NCI-H1436 (cell line): ENCODE measurements around the gene CCP110.

Experiments used
- DNase-seq: peaks from one replicate; lab custom pipeline; 2025; lab: John Stamatoyannopoulos, UW

The CCP110 gene

DNA sequence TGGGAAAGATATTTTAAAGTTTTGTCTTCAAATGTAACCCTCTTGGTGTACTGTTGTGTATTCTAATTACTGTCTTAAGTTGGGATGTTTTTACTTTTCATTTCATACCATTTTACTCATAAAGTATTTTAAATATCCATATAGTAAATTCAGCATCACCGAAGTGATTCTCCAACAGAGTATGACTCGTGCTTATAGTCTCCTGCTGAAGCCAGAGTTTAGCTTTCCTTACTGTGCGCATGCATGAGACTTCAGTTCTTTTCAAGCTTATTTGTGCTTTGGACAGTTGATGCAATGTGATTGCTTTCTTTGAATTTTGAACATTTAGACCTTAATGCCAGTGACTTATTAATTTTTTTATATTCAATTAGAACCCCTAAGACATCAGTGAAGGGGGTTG is 24.4 kb downstream of the CCP110 start:
- DNase-seq: no peak

DNA sequence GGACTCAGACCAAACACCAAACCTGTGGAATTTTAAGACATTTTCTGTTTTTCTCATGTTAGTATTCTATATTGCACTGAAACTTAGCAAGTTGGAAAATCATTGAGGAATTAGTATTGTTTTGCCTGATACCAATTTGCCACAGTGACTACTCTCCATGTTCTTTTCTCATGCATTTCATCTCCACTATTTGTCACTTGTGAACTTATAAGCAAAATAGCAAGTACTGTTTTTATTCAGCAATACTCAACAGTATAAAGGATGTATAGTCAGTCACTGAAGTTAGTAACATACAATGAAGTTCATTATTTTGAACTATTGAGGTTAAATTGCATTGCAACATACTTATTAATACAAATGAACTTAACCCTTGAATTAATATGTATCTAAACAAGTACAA is 25.9 kb downstream of the CCP110 start:
- no peak for DNase-seq

DNA sequence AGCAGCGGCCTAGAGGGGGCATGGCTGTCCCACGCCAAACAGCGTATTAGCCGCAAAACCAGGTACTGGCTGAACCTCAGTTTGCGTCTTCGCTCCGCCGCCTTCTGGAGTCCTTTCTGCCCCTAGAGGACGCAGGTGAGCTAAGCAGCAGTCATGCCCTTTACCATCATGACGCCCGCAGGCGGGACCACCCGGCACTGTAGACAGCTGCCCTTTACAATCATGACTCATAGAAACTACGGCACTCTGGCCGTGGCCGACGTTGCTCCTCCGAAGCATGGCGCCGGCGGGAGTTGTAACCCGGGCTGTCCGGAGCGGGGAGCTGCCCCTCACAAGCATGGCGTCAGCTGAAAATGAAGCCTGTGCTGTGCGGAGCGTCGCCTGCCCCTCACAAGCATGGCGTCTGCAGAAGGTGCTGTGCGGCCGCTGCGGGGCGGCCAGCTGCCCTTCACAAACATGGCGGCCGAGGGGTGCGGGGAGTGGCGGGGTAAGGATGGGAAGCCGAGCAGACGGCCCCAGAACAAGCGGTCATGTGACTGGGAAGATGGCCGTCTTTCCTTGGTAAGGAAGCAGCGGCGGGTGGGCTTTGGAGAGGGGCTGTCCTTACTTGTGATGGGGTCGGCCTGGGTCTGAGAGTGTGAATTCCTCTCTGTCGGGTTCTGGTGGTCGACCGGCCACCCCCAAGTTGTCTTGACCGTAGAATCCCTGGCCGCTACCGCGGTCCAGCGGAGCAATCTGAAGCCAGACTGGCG is 31.6 kb downstream of the CCP110 start, which contains the start of gene VPS35L:
VPS35L (plus strand) TSS at position 518 of the 752 bp plus-strand sequence; CDS start at position 545, 27 bp downstream.
- peak; percentile 95 for DNase-seq

DNA sequence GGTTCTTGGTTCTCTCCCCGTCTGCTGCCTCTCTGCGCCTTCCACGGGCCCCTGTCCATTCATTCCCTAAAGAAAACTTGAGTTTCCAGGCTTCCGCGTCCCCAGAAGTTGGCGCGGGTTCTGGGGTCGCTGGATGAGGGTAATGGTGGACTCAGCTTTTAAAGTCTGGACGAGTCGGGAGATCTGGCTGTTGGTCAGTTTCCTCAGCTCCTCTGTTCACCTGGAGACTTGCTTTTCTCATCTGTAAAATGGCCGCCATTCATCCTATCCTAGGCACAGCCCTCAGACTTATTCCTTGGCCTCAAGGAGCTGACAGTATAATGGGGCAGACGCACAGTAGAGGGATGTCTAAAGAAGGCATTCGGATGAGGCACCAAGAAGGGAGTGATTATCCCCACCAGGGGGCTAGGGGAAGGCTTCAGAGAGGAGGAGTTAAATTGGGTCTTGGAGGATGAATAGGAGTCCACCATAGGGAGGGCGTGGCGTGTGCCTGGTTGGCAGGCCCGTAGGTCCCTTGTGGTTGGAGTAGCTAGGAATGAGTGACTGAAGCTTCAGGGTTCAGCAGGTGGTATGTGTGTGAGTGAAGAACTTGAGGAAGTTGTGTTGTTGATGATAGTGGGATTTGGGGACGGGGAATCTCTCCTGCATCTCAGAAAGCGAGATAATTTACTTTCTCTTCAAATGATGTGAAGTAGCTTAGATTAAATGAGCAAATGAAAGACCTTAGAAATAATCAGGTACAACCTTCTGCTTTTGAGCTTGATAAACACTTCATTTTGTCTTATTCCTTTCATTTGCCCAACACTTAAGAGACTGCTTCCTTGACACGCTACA is 32.4 kb downstream of the CCP110 start:
- no peak for DNase-seq

DNA sequence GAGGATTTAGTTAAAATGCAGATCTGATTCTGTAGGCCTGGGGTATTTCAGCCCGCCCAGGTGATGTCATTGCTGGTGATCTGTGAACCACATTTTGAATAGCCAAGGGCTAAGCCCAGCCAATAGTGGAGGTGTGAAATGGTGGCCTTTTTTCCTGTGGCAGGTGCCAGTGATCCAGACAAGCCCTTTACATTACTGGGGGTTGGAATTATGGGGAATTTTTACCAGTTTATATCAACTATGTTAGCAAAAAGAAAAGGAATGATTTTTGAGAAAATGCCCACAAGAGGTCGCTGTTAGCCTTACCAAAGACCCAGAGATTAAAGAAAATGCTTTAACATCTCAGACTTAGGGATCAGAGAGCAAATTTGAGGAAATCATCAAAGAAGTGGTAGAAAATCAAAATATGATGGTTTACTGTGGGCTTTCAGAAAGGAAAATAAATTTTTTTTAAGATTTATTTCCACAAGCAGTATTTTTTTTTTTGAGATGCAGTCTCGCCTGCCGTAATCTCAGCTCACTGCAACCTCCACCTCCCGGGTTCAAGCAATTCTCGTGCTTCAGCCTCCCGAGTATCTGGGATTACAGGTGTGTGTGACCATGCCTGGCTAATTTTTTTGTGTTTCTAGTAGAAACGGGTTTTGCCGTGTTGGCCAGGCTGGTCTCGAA is 35.6 kb downstream of the CCP110 start:
- peak; percentile 34 for DNase-seq

DNA sequence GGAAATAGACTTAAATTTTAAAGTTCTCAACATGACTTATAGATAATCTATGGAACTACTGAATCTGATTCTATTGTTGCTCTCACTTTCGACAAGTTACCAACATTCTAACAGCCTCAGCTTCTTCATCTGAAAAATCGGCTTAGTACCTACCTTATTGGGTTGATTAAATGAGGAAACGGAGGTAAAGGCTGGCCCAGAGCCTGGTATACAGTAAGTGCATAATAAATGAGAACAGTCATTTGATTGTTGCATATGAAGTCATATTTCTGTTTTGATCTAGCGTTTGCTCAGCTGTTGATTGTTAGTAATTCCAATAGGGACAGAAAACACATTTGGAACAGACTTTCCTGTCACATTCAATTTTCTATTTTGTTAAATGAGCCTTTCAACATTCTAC is 36.3 kb downstream of the CCP110 start:
- no peak for DNase-seq

DNA sequence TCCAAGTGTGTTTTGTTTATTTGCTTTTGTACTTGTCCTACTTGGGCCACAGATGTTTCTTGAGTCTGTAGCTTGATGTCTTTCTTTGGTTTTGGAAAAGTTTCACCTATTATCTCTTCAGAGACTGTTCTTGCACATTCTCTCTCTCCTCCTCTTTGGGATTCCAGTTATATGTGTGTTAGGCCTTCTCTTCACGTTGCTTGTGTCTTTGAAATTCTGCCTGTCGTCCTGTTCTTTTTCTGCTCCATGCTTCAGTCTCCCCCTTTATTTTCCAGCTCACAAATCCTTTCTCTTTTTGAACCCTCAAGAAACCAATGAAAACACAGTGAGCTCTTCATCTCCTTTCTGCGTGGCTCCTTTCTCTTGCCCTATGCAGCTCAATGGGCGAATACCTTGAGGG is 39.6 kb downstream of the CCP110 start:
- DNase-seq: no peak

DNA sequence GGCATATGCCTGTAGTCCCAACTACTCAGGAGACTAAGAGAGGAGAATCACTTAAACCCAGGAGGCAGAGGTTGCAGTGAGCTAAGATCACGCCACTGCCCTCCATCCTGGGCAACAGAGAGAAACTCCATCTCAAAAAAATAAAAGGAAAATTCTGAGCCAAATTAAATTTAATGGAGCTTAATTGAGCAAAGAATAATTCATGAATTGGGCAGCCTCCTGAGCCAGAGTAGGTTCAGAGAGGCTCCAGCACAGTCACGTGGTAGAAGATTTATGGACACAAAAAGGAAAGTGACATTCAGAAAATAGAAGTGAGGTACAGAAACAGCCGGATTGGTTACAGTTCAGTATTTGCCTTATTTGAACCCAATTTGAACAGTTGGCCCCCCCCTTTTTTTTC is 42.6 kb downstream of the CCP110 start:
- DNase-seq: no peak

DNA sequence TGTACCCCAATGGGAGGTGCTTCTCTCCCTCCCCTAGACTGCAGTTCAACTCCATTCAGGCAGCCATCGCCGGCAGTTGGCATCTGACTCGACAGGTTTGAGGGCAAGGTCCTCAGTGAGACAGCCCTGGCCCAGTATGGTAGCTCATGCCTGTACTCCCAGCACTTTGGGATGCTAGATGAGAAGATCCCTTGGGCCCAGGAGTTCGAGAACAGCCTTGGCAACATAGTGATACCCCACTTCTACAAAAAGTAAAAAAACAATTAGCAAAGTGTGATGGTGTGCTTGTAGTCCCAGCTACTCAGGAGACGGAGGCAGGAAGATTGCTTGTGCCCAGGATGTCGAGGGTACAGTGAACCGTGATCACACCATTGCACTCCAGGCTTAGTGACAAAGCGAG is 43.8 kb downstream of the CCP110 start:
- no peak for DNase-seq

DNA sequence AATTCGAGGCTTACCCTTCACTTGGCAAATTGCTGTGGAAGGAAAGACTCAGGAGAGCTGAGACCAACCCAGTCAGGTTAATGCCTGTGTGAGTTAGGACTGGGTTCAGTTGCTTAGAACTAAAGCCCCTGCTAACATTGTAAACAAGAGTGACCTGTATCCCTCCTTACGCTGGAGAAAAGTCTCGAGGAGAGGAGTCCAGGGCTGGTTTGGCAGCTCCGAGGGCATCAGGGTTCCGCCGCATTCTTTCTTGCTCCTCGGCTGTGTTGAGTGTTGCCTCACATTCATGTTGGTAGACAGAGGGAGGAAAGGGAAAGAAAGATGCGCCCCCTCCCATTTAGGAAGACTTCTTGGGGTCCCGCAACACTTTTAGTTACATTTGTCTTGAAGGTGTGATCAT is 50.3 kb downstream of the CCP110 start:
- no peak for DNase-seq

DNA sequence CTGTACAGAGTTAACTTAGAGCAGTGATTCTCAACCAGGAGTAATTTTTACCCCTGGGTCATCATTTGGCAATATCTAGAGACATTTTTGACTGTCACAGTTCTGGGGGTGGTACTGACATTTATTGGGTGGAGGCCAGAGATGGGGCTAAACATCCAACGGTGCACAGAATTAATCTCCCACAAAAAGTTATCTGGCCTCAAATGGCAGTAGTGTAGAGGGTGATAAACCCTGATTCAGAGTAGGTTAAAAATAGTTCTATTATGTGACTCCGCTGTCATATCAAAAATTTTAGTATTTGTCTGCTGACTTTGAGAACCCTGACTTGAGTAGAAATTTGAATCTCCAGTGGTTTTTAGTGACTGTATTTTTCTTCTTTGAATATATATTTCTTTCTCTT is 50.9 kb downstream of the CCP110 start:
- DNase-seq: no peak

DNA sequence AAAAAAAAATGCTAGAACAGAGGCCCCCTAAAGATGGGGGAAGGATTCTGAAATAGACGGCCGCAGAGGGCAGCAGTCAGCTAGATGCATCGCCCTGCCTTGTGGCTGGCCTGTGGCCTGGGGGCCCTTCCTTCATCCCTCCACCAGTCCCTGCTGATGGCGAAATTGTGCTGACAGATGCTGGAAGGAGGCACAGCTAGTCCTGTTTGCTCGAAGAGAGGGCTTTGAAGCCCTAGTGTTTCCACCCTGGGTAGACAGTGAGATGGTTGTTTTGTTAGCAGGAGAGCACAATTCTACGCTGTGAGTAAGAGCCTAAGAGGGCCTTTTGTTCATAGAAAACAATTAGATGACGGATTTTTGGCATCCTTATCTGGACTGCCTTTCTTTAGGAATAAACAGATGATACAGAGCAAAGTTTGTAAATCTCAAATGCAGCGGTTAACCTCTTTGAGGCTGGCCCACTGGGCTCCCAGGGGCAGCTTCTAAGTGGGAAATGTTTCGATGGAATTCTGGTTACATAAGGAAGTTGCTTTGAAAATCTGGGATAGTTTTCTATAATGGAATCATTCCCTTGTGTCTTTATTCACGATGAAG is 54.7 kb downstream of the CCP110 start:
- no peak for DNase-seq

DNA sequence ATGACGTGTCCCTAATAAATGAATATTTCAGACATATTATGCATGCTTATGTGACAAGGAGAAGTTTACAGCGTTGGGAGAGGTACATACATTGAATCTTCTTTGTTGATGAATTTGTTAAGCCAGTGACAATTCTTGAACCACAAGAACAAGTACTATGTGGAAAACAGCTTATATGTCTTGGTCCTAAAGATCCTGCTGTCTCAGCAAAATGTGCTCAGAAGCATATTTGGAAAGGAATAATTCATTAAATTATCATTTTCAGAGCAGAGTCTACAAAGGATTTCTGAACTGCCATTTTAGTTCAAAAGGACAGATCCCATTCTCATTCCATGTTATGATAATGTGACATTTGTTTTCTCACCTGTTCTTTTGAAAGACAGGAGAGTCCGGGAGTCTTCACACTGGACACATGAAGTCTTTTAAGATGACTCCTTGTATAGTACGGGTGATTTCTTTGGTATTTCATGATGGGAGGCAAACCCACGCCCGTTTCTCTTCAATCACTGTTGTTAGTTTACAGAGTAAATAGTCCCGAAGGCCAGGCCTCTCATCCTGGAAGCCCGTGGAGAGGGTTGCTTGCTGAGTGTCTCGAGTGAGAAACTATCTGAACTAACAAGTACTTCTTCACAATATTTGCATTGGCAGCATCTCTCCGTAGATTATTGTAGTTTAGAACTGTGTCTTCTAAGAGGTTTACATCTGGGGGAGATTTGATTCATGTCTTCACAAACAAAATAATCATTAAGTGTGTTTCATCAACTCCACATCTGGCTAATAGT is 58.5 kb downstream of the CCP110 start:
- DNase-seq: no peak

DNA sequence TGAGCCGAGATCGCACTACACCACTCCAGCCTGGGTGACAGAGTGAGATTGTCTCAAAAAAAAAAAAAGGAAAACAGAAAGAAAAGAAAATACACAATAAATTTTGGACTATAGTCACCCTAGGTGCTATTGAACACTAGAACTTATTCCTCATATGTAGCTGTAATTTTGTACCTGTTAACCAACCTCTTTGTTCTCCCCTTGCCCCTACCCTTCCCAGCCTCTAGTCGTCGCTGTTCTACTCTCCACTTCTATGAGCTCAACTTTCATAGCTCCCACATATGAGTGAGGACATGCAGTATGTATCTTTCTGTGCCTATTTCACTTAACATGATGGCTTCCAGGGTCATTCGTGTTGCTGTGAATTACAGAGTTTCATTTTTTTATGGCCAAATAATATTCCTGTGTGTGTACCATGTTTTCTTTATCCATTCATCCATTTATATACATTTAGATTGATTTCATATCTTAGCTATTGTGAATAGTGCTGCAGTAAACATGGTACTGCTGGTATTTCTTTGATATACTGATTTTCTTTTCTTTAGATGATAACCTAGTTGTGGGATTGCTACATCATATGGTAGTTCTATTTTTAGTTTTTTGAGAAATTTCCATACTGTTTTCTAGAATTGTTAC is 60.0 kb downstream of the CCP110 start:
- DNase-seq: peak; percentile 55

DNA sequence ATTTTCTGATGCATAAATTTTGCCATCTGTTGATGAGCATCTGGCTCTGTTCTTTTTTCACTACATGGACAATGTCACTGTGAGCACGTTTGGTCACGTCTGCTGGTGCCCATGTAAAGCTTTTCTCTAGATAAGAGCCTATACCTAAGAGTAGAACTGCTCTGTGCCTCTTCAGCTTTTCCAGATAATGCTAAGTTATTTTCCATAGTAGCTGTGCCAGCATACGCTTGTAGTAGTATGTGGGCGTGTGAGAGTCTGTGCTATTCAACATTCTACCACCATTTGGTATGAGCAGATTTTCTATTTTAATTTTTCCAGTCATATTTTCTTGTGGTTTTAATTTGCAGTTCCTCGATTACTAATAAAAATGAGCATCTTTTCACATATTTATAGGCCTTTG is 64.9 kb downstream of the CCP110 start:
- no peak for DNase-seq

DNA sequence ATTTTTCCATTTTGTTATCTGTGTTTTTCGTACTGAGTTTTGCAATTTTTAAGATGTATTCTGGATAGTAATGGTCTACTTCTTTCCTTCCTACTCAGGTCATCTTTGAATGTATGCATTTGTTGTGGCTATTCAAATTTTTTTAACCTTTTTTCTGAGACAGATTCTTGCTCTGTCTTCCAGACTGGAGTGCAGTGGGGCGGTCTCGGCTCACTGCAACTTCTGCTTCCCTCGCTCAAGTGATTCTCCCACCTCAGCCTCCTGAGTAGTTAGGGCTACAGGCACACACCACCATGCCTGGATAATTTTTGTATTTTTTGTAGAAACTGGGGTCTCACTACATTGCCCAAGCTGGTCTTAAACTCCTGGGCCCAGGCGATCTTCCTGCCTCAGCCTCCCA is 65.4 kb downstream of the CCP110 start:
- no peak for DNase-seq

DNA sequence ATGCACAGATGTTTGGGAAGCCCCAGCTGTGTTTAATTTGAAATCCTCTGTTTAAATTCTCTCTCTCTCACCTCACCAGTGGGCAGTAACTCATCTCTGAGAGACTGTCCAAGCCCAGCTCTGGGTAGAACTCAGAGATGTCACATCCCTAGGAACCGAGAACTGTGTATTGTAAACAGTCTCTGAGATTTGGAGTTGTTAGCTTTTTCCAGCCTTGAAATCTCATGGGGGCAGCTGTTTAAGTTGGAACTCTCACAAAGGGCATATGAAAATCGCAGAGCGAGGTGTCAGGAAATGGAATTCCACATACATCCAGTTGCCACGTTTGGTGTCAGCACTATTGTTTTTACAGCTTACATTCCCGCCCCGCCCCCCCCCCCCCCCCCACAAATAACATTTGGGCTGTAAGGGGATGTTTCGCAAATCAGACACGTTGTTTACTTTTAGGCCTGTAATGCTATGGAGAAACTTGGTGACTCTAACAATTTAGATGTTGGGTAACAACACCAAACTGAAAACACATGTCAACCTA is 66.1 kb downstream of the CCP110 start:
- no peak for DNase-seq

DNA sequence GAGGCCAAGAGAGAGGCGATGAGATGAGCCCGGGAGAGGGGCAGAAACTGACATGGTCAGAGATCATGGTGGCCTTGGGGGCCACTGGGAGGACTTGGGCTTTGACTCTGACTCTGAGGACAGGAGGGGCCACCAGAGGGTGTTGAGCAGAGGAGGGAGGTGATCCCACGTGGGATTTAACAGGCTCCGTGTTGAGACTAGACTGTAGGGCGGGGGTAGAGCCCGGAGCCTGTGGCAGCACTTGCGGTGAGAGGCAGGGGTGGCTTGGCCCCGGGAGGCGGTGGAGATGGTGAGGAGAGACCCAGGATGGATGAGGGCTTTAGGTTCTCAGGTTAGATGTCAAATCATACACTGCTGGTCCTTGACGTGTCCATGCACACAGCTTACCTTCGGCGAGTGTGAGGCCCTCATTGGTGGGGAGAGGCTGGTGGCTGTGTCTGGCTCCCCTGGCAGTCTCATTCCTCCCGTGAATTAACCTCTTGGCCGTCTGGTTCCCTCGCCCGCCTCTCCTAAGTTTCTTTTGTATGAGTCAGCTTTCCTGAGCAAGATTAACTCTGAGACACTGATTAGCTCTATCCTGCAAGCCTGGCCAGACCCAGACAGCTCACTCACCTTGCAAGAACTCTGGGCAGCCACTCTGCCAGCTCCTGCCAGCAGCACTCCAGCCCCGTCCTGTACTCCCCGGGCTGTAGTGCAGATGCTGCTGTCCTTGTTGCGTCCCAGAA is 71.5 kb downstream of the CCP110 start:
- no peak for DNase-seq

DNA sequence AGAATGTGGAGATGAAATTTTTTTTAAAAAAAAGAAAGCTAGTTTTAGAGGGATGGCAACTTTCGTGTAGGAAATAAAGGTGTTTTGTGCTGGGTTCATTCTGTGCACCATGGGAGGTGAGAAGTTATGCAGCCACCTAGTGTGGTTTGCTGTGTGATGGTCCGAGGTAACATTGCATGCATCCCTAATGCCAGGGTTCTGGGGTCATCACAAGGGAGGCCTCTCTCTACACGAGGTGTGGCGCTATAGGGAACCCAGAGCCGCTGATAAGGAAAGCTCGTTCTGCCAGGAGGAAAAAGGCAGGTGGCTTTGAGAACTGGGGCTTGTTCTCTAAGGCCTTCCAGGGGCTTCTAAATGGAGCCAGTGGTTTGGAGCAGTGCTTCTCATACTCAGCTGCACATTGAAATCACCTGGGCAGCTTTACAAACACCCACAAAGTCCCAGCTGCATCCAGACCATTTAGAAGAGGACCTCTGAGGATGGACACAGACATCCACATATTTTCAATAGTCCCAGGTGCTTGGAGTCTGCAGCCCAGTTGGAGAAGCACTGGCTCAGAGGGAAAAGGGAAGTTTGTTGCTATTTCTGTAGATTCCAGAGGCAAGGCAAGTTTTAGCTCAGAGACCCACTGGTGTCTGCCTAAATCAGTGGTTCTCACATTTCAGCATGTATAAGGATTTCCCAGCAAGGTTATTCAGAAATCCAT is 75.2 kb downstream of the CCP110 start:
- no peak for DNase-seq
